ENCODE data around the gene HK2.
"Not testable (repeated sequence)": the region's sequence is repeated elsewhere in the genome, so short reads cannot be mapped to it uniquely, and the experiment has no call there.

Gene HK2

DNA sequence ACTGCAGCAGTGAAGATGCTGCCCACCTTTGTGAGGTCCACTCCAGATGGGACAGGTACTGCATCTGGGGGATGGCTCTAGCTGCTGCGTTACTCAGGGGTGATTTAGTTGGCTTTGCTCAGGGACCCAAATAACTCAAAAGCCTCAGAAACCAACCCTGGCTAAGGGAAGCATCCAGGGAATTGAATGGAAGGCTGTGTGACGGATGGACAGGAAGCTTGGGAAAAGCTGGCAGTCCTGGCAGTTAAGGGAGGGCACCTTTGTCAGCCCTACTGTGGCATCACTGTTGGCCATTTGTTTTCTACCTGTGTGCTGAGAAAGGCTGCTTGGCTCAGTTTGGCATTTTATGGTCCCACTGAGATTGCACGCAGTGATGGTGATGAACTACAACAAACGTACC is 20.5 kb downstream of the HK2 start:
- TF ChIP-seq, protein P1, sequence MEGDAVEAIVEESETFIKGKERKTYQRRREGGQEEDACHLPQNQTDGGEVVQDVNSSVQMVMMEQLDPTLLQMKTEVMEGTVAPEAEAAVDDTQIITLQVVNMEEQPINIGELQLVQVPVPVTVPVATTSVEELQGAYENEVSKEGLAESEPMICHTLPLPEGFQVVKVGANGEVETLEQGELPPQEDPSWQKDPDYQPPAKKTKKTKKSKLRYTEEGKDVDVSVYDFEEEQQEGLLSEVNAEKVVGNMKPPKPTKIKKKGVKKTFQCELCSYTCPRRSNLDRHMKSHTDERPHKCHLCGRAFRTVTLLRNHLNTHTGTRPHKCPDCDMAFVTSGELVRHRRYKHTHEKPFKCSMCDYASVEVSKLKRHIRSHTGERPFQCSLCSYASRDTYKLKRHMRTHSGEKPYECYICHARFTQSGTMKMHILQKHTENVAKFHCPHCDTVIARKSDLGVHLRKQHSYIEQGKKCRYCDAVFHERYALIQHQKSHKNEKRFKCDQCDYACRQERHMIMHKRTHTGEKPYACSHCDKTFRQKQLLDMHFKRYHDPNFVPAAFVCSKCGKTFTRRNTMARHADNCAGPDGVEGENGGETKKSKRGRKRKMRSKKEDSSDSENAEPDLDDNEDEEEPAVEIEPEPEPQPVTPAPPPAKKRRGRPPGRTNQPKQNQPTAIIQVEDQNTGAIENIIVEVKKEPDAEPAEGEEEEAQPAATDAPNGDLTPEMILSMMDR (IDR thresholded peaks at IDR 0.05; ENCODE audit: low read depth, low read length) = no peak
- no peak for DNase-seq (ENCODE audit: extremely low read depth, low read depth)

DNA sequence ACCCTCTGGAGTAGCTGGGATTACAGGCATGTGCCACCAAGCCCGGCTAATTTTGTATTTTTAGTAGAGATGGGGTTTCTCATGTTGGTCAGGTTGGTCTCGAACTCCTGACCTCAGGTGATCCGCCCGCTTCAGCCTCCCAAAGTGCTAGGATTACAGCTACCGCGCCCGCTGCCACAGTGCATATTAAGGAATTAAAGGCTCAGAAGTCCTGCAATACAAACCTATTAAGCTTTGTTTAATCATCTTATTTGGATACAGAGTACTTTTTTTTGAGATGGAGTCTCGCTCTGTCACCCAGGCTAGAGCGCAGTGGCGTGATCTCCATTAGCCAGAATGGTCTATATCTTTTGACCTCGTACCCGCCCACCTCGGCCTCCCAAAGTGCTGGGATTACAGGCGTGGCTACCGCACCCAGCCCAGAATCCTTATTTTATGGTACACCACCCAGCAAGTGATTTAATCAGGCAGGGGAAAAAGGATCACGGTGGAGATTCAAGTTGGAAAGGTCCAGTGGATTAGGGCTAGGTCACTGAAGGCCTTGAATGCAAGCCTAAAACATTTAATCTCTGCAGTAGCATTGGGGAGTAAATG is 21.3 kb downstream of the HK2 start:
- not testable (repeated sequence) for DNase-seq (ENCODE audit: extremely low read depth, low read depth)

DNA sequence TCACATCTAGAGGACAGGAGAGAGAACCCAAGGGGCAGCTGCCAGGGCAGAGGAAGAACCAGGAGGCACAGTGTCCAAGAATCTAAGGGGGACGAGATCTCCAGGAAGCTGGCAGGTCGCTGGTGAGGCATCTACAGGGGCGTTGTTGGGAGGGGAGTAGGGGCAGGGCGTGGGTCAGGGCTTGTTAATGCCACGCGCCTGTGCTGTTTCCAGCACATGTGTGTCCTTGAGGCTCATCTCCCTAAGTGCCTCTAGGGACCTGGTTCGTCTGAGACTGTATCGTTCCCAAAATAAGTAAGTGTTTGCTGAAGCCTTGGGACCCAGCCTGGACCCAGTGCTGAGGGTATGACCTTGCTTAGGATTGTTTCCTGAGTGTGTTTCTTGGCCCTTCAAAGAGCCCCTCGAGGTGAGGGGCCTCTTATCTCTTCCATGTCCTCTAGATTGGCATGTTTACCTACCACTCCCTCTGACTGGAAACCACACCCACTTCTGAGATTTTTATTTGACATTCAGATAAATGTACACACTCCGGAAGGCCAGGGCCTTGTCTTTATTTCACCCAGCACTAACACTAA is 22.2 kb downstream of the HK2 start:
- no peak for DNase-seq (ENCODE audit: extremely low read depth, low read depth)
- TF ChIP-seq, protein P1 (IDR thresholded peaks at IDR 0.05; ENCODE audit: low read depth, low read length) = no peak

DNA sequence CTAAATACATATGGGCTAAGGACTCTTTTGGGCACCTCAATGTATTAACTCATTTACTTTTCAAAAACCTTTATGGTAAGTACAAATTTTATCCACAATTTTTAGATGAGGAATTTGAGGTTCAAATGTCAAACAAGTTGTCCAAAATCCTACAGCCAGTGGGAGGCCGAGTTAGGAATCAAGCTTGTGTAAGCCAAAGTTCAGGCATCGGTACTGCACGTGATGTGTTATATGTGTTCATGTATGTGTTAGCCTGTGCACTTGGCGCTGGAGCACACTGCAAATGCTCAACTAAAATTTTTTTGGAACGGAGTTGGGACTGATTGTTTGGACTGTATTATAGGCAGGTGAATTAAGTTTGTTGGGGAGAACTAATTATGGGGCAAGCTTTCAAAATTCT is 22.7 kb downstream of the HK2 start:
- TF ChIP-seq, protein P1 (IDR thresholded peaks at IDR 0.05; ENCODE audit: low read depth, low read length) = no peak
- no peak for DNase-seq (ENCODE audit: extremely low read depth, low read depth)

DNA sequence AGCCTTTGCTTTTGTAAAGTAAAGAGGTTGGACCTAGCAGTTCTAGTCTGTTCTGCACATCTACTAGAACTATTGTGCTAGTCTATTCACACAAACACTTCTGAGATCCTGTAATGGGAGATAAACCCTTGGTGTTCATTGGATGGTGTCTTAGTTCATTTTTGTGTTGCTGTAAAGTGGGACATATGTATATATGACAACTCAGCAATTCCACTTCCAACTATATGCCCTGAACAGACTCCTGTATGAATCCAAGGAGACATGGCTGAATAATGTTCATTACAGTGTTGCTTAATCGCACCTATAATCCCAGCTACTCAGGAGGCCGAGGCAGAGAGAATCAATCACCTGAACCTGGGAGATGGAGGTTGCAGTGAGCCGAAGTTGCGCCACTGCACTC is 23.3 kb downstream of the HK2 start:
- TF ChIP-seq, protein P1 (IDR thresholded peaks at IDR 0.05; ENCODE audit: low read depth, low read length) = no peak
- DNase-seq (ENCODE audit: extremely low read depth, low read depth) = no peak

DNA sequence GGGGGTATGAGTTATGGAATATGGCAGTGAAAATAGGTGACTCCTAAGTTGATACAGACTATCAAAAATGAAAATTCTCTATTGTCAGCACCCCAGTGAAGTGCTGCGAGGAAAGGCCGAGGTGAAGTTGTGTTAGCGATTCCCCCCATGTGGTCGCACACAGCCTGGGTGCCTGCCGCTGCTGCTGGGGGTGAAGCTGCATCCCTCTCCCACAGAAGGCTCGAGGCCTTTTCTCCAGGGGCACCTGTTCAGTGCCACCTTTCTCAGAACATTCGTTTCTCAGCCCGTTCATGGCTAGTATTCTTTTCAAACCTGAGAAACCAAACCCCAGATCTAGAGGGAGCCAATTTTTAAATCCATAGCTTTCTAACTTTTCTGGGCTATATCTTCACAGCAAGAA is 23.8 kb downstream of the HK2 start:
- DNase-seq (ENCODE audit: extremely low read depth, low read depth) = no peak
- TF ChIP-seq, protein P1 (IDR thresholded peaks at IDR 0.05; ENCODE audit: low read depth, low read length) = no peak

DNA sequence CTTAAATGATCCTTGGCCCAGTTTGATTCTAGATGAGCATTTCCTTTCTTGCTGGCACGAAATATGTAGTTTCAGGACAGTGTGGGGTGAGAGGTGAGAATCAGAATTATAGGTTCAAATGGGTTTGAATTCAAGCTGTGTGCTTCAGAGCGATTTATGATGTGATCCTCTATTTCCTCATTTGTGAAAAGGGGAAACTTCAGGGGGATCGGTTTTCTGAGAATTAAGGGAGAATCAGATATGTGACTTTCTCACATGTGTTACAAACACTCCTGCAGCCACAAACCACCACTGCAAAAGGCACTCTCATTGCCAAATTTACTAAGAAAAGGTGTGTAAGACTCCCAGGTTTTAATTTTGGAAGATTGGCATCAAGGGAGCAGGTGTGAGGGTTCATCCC is 24.4 kb downstream of the HK2 start:
- DNase-seq (ENCODE audit: extremely low read depth, low read depth) = no peak
- TF ChIP-seq, protein P1 (IDR thresholded peaks at IDR 0.05; ENCODE audit: low read depth, low read length) = no peak

DNA sequence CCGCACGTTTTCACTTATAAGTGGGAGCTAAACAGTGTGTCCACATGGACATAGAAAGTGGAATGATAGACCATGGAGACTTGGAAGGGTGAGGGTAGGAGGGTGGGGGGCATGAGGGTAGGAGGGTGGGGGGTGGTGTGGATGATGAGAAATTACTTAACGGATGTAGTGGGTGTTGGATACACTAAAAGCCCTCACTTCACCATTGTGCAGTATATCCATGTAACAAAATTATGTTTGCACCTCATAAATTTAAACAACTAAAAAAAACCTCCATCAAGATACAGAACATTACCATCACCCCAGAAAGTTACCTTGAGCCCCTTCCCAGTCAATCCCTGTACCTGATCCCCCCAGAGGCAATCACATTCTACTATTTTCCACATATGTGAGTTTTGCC is 26.2 kb downstream of the HK2 start:
- TF ChIP-seq, protein P1 (IDR thresholded peaks at IDR 0.05; ENCODE audit: low read depth, low read length) = no peak
- DNase-seq (ENCODE audit: extremely low read depth, low read depth) = no peak
